Fibroblast of the aortic adventitia (primary cell): ENCODE measurements around the gene PKP2. TPM values are rescaled to one million over a fixed set of nuclear protein-coding genes. Genes with fewer than 3 reads are reported as not detected.
A peak's percentile ranks its signal among the peaks of the same experiment; 100 is the strongest.

Experiments
- DNase-seq: peaks from one replicate; pipeline ENCODE4 v3.0.0-alpha.2; 2010; ENCODE audit warnings: low read depth
- H3K4me3 ChIP-seq: 2 replicates; pipeline ENCODE4 v1.5.1; 2011; ENCODE audit warnings: low read depth, mild to moderate bottlenecking, control low read depth, low read length, moderate library complexity
- CTCF ChIP-seq: IDR thresholded peaks from 2 replicates; pipeline ENCODE4 v1.5.1; 2011; ENCODE audit warnings: mild to moderate bottlenecking, low read length, control low read depth, inconsistent platforms; ENCODE audit not compliant: insufficient read depth
- total RNA-seq: library from RNA; depleted of rRNA; stranded (reverse); fragments of >200 nt; gene quantifications from 2 replicates; pipeline ENCODE4 v1.2.3, GENCODE V29; 2012; ENCODE audit warnings: low replicate concordance

Gene PKP2
- total RNA-seq, 1 donor: 0.45 TPM

- no peak overlapping the region for H3K4me3 ChIP-seq
- no peak for DNase-seq
- TF ChIP-seq CTCF: no peak
These were observed 10.0 kb upstream of the PKP2 start for GRCh38 chr12:32906399-32907165.

DNA sequence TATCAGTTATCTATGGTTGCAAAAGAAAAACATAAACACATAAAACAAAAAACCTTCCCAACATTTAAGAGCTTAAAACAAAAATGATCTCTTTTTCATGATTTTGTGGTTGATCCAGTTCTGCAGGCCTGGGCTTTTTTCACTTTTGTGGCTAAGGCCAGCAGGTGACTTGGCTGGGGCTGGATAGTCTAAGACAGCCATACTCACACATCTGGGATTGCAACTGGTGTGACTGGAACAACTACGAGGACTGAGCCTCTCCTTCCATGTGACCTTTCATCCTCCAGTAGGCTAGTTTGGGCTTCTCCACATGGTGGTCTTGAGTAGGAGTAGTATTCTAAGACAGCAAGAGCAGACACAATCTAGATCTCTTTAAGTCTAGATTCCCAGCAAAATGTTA lies 7.2 kb upstream of the PKP2 start:
- no peak for TF ChIP-seq CTCF
- DNase-seq: no peak
- H3K4me3 ChIP-seq: no peak overlapping the region

DNA sequence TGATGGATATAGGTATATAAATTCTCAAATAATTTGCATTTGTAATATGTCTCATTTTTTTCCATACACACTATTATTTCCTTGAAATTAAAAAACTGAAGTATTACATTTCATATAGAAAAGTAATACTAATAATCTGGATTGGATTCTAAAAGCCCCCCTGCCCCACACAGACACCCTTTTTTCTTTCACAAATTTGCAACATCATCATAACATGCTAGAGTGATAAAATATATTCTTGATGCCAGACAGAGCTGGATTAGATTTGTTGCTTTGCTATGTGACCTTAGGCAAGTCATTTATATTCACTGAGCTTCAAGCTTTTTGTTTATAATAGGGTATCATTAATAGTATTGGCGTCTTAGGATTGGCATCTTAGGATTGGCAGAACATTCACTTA lies 6.7 kb upstream of the PKP2 start:
- no peak for DNase-seq
- TF ChIP-seq CTCF: no peak
- no peak overlapping the region for H3K4me3 ChIP-seq

- DNase-seq: no peak
- H3K4me3 ChIP-seq: no peak overlapping the region
- TF ChIP-seq CTCF: no peak
These were observed 5.9 kb upstream of the PKP2 start for GRCh38 chr12:32902287-32902997.

DNA sequence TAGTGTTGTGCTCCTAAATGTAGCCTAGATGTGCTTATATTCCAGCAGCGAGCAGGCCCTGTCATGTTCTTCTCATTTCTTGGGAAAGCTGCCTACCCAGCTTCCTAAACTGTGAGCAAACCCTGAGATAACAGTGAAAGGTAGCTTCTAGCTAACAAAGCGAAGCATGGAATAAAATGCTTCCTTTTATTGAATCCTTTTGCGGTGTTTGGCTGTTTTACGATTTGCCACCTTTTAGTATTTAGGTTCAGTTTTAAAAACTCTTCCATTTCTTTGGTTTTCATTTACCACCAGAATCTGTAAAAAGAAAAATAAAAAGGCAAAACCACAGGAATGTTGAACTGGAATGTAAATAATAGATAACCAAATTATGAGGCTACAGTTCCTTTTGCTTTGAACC lies 5.0 kb upstream of the PKP2 start:
- no peak overlapping the region for H3K4me3 ChIP-seq
- TF ChIP-seq CTCF: no peak
- DNase-seq: peak; percentile 21

GRCh38 chr12:32897687-32898573 lies 1.4 kb upstream of the PKP2 start:
- no peak for DNase-seq
- H3K4me3 ChIP-seq: no peak overlapping the region
- no peak for TF ChIP-seq CTCF
